K562 (cell line): ENCODE data around the gene NRP2. TPM values are rescaled to one million over a fixed set of nuclear protein-coding genes. Genes with fewer than 3 reads are reported as not detected.

Experiments used
- ATAC-seq: fragments of 200-7000 bp; cut with Tn5 transposase; 3 replicates; pipeline ENCODE4 v1.9.1; 2020; ENCODE audit warnings: moderate library complexity
- BruUV-seq: library from RNA; stranded (reverse); fragments of 400-500 nt; replicated peaks from 2 replicates; lab custom pipeline; 2021; lab: Mats Ljungman, UMichigan
- CTCF ChIA-PET: fragments of 300-600 bp; formaldehyde crosslinking; extraction: SDS; loops from one replicate; lab custom pipeline; 2021; ENCODE audit warnings: low intra/inter-chr PET ratio; lab: Yijun Ruan, JAX
- POLR2A ChIA-PET: fragments of 300-600, 350-650 bp; sonication (Branson Sonifier 250); formaldehyde crosslinking; extraction: SDS; loops from one replicate; lab custom pipeline; 2021; ENCODE audit warnings: antibody characterized with exemption, inconsistent platforms; lab: Yijun Ruan, JAX
- DNase-seq, 4 experiments: peaks; one replicate each; pipeline versions ENCODE4 v3.0.0 to v3.0.0-alpha.2; 2011 to 2018; ENCODE audit warnings: low spot score in 3 of 4, mixed read lengths in 3 of 4; ENCODE audit errors: extremely low read depth in 1 of 4
- FAIRE-seq: peaks from 2 replicates; lab custom pipeline; 2011; peaks lifted over from hg19 to GRCh38; lab: Jason Lieb, UNC
- H2AFZ ChIP-seq: 2 replicates; pipeline ENCODE4 v1.6.0; 2011; ENCODE audit warnings: low read depth, low read length, control low read depth, inconsistent platforms
- H3K27ac ChIP-seq: fragments of 200-600 bp; 3 replicates; pipeline ENCODE4 v1.8.0; 2011; ENCODE audit warnings: low read depth, mild to moderate bottlenecking, control low read depth, inconsistent platforms, low read length, moderate library complexity, mixed read lengths; ENCODE audit errors: extremely low read depth
- H3K27me3 ChIP-seq, 2 experiments: fragments of 300-600 bp in 1 of 2; 2 replicates in 1 of 2; 3 replicates in 1 of 2; pipeline versions ENCODE4 v1.6.0 to v1.8.0; 2011; ENCODE audit warnings: inconsistent platforms in 2 of 2, low read length in 2 of 2, mild to moderate bottlenecking in 1 of 2, mixed read lengths in 1 of 2, moderate library complexity in 1 of 2; ENCODE audit not compliant: control insufficient read depth in 2 of 2, insufficient read depth in 2 of 2
- H3K36me3 ChIP-seq: fragments of 300-600 bp; 3 replicates; pipeline ENCODE4 v1.8.0; 2011; ENCODE audit warnings: mild to moderate bottlenecking, low read length, inconsistent platforms; ENCODE audit not compliant: control insufficient read depth, insufficient read depth
- H3K4me1 ChIP-seq, 2 experiments: fragments of 200-600 bp in 1 of 2; replicated peaks in 1 of 2; 2 replicates in 1 of 2; 3 replicates in 1 of 2; pipeline versions ENCODE4 v1.5.1 to v1.8.0; 2011; ENCODE audit warnings: inconsistent platforms in 2 of 2, low read length in 2 of 2, mild to moderate bottlenecking in 1 of 2, mixed read lengths in 1 of 2, moderate library complexity in 1 of 2; ENCODE audit not compliant: control insufficient read depth in 2 of 2, insufficient read depth in 2 of 2
- H3K4me2 ChIP-seq: 2 replicates; pipeline ENCODE4 v1.6.1; 2011; ENCODE audit warnings: low read length, control low read depth, inconsistent platforms, mixed read lengths; ENCODE audit not compliant: insufficient read depth
- H3K4me3 ChIP-seq: fragments of 200-600 bp; sonication (generic), shearing (Covaris generic); 2 replicates; pipeline ENCODE4 v1.5.1; 2016; ENCODE audit warnings: control low read depth, inconsistent platforms
- H3K79me2 ChIP-seq: fragments of 200-600 bp; 3 replicates; pipeline ENCODE4 v1.8.0; 2011; ENCODE audit warnings: low read length, inconsistent platforms; ENCODE audit not compliant: control insufficient read depth, insufficient read depth
- H3K9ac ChIP-seq, 2 experiments: 2 replicates each; pipeline versions ENCODE4 v1.6.0 to v1.6.1; 2011; ENCODE audit warnings: low read depth in 2 of 2, low read length in 2 of 2, control low read depth in 1 of 2, inconsistent platforms in 1 of 2, mild to moderate bottlenecking in 1 of 2, mixed read lengths in 1 of 2; ENCODE audit not compliant: insufficient read depth in 1 of 2
- H3K9me1 ChIP-seq: one replicate; pipeline ENCODE4 v1.6.0; 2011; ENCODE audit warnings: inconsistent platforms, mild to moderate bottlenecking, low read length, moderate library complexity; ENCODE audit not compliant: control insufficient read depth, insufficient read depth
- H3K9me3 ChIP-seq: replicated peaks from 2 replicates; pipeline ENCODE4 v1.5.1; 2011; ENCODE audit warnings: low read depth, low read length, inconsistent platforms; ENCODE audit not compliant: control insufficient read depth, insufficient read depth
- H4K20me1 ChIP-seq: replicated peaks from 2 replicates; pipeline ENCODE4 v1.6.1; 2011; ENCODE audit warnings: low read length, inconsistent platforms, mixed read lengths; ENCODE audit not compliant: control insufficient read depth, insufficient read depth
- ATF1 ChIP-seq, 2 experiments: fragments of 450-650 bp in 1 of 2; IDR thresholded peaks; 2 replicates each; pipeline ENCODE4 v1.6.1; 2016; ENCODE audit warnings: missing compliant biosample characterization in 1 of 2, missing genetic modification characterization in 1 of 2
- CHCHD3 ChIP-seq: fragments of 250-450 bp; sonication (Bioruptor Pico); IDR thresholded peaks from 2 replicates; pipeline ENCODE4 v2.1.2; 2022; ENCODE audit warnings: mild to moderate bottlenecking
- DMBX1 ChIP-seq: fragments of 250-450 bp; sonication (Bioruptor Pico); IDR thresholded peaks from 2 replicates; pipeline ENCODE4 v1.8.0; 2022; ENCODE audit warnings: inconsistent platforms, mild to moderate bottlenecking, moderate library complexity, borderline replicate concordance
- HDGF ChIP-seq: fragments of 450-650 bp; IDR thresholded peaks from 2 replicates; pipeline ENCODE4 v1.6.1; 2016
- HSF4 ChIP-seq: fragments of 250-450 bp; sonication (Bioruptor Pico); IDR thresholded peaks from 2 replicates; pipeline ENCODE4 v2.1.2; 2022; ENCODE audit warnings: mild to moderate bottlenecking, moderate library complexity, borderline replicate concordance
- LEF1 ChIP-seq: fragments of 450-650 bp; IDR thresholded peaks from 2 replicates; pipeline ENCODE4 v1.6.1; 2016; ENCODE audit warnings: mild to moderate bottlenecking
- NCOA6 ChIP-seq: fragments of 450-650 bp; IDR thresholded peaks from 2 replicates; pipeline ENCODE4 v1.6.1; 2017; ENCODE audit warnings: mild to moderate bottlenecking
- PATZ1 ChIP-seq: fragments of 250-450 bp; sonication (Bioruptor Pico); IDR thresholded peaks from 2 replicates; pipeline ENCODE4 v1.5.0; 2020; ENCODE audit warnings: mild to moderate bottlenecking, borderline replicate concordance
- PCBP2 ChIP-seq: fragments of 200-400 bp; formaldehyde crosslinking; IDR thresholded peaks from 2 replicates; pipeline ENCODE4 v1.6.1; 2018; ENCODE audit warnings: low read length, low read depth, mild to moderate bottlenecking, moderate library complexity; ENCODE audit not compliant: poor library complexity, severe bottlenecking
- SP2 ChIP-seq: IDR thresholded peaks from 2 replicates; pipeline ENCODE4 v1.6.1; 2011; ENCODE audit warnings: mild to moderate bottlenecking, low read depth, low read length, moderate library complexity; ENCODE audit not compliant: poor library complexity, severe bottlenecking; ENCODE audit errors: extremely low read depth
- TCF3 ChIP-seq: sonication (generic); formaldehyde crosslinking; IDR thresholded peaks from 2 replicates; pipeline ENCODE4 v1.4.0; 2020; ENCODE audit warnings: mild to moderate bottlenecking, missing genetic modification reagents
- TCFL5 ChIP-seq: fragments of 250-450 bp; sonication (Bioruptor Pico); conservative IDR thresholded peaks from 2 replicates; pipeline ENCODE4 v1.6.1; 2021; ENCODE audit warnings: mild to moderate bottlenecking, moderate library complexity, matching md5 sums
- ZBTB34 ChIP-seq: fragments of 250-450 bp; sonication (Bioruptor Pico); IDR thresholded peaks from 2 replicates; pipeline ENCODE4 v1.8.0; 2021; ENCODE audit warnings: mild to moderate bottlenecking, moderate library complexity
- ZNF41 ChIP-seq: fragments of 250-450 bp; sonication (Bioruptor Pico); conservative IDR thresholded peaks from 2 replicates; pipeline ENCODE4 v1.4.0; 2020; ENCODE audit warnings: mild to moderate bottlenecking
- ZNF583 ChIP-seq: fragments of 250-450 bp; sonication (Bioruptor Pico); IDR thresholded peaks from 2 replicates; pipeline ENCODE4 v1.4.0; 2020
- WGBS: fragments of 100-300 bp; shearing (Covaris generic); methylation state at CpG from one replicate; pipeline ENCODE4 v1.1.6; 2016; ENCODE audit warnings: low coverage, mixed read lengths; ENCODE audit not compliant: insufficient coverage; ENCODE audit errors: missing lambda C conversion rate; 5-methylcytosine and 5-hydroxymethylcytosine counted together
- in situ Hi-C: fragments of 300-500 bp; cut with MboI; formaldehyde crosslinking; loops from 4 replicates; pipeline ENCODE4 v1.15.0; 2018; ENCODE audit warnings: inconsistent platforms, mixed read lengths
- intact Hi-C: fragments of 100-400 bp; cut with micrococcal nuclease; formaldehyde crosslinking; loops from 2 replicates; pipeline ENCODE4 v1.14.2; 2022
- polyA plus RNA-seq, 8 experiments: library from polyadenylated mRNA; depleted of rRNA in 4 of 8; stranded (reverse) in 5 of 8; unstranded in 3 of 8; fragments of >200 nt; fragmentation: Nextera tagmentation in 2 of 8; fragmentation: Illumina TruSeq in 1 of 8; extraction: Ambion mirVana in 2 of 8; extraction: Trizol in 1 of 8; gene quantifications; 2 replicates each; pipeline versions ENCODE4 v1.2.1 to v1.2.3, GENCODE V29; 2011 to 2014; ENCODE audit warnings: inconsistent platforms in 1 of 8, missing spikeins in 1 of 8
- total RNA-seq, 7 experiments: library from RNA; depleted of rRNA in 6 of 7; stranded (reverse); fragments of >200 nt in 6 of 7; fragmentation: Illumina TruSeq in 2 of 7; extraction: Trizol in 2 of 7; gene quantifications; 2 replicates each; pipeline versions ENCODE4 v1.2.1 to v1.2.3, GENCODE V29; 2011 to 2021; ENCODE audit warnings: low replicate concordance in 1 of 7

NRP2 gene
- total and polyA plus RNA-seq, 9 of the 15 experiments (the other 6 are each of a cell fraction or from before 2014, with no cell fraction given), result 0.05 to 0.31 (median 0.15) TPM; not detected in 5

DNA sequence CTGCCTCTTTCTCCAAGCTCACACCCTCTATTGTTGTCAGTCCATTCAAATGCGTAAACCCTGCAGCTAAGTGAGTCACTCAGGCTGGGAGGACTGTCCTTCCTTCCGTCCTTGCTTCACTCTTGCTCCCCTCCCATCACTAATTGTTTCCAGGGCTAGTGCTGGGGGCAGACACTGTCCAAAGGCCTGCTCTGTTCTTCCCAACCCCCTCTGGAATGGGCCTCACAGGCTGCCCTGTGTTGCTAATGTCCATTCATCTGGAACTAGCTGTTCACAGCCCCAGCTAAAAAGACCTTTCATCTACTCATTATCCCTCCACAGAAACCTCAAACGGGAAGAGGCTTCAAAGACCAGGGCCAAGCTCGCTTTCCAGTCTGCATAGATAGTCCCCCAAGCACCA lies 31.9 kb upstream of the NRP2 start (continued):
- no peak for TF ChIP-seq ATF1 (CRISPR knock-in tag; IDR thresholded peaks at IDR 0.05)
- TF ChIP-seq ATF1 (tag; IDR thresholded peaks at IDR 0.05), result no peak
- TF ChIP-seq NCOA6, result no peak
- no peak for TF ChIP-seq HDGF
- no peak for TF ChIP-seq TCF3 (CRISPR knock-in tag)
- TF ChIP-seq HSF4 (CRISPR knock-in tag), result no peak
- TF ChIP-seq, all 486 proteins: peak for 0

DNA sequence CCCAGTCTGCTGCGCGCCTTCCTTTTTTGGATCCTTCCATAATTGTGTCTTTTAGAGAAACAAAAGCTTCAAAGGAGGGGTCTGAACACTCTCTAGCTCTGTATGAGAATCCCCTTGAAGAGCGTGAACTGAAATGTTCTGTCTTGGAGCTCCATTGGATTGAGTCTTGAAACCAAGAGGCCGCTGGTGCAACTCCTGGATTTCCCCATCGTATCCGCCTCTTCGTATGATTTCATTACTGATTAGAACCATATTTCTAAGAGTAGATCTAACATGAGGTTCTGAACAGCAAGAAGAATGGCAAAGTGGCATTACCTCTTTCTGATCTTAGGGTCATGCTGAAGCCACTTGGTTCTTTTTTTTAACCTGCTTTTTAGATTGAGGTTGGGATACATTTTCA lies 31.4 kb upstream of the NRP2 start:
- no peak overlapping the region for H3K4me3 ChIP-seq
- FAIRE-seq (no peak), DNase-seq (no peak), ATAC-seq (no peak)
- in situ Hi-C loops (no loop called here), intact Hi-C loops (no loop called here)
- 3% methylated on average over 7 of the region's 7 CpGs for WGBS
- no peak overlapping the region for H3K4me2 ChIP-seq
- no peaks in the 10 kb centered on the region for H4K20me1 ChIP-seq
- H3K27ac ChIP-seq, result no peak overlapping the region
- no peaks in the 10 kb centered on the region for H3K4me1 ChIP-seq
- H3K9me3 ChIP-seq, result no peaks in the 10 kb centered on the region
- POLR2A ChIA-PET, result interaction anchor here (1.0 kb wide), 1 partner anchor 9 kb away, joined by 4 read pairs; no protein-coding TSS in a partner anchor
- H3K9me1 ChIP-seq, result no peaks in the 10 kb centered on the region
- H3K79me2 ChIP-seq, result no peaks in the 10 kb centered on the region
- CTCF ChIA-PET, result no interaction called here
- no peak overlapping the region for H2AFZ ChIP-seq
- TF ChIP-seq SP2 (no peak), DMBX1 (no peak), ZBTB34 (no peak), CHCHD3 (CRISPR knock-in tag) (no peak), LEF1 (no peak), PATZ1 (no peak), ZNF583 (CRISPR knock-in tag) (no peak), TCFL5 (no peak), PCBP2 (no peak), ZNF41 (no peak)
- H3K36me3 ChIP-seq, result no peaks in the 10 kb centered on the region
- no TSS peak for BruUV-seq
- H3K9ac ChIP-seq, result no peak overlapping the region
- H3K27me3 ChIP-seq, result 0 out of 5 replicates have a peak, but pooled peaks cover 0 to 6% of the 10 kb centered on the region in 2 experiments
